SK-N-SH (cell line): ENCODE measurements around the gene PRRX1. TPM values are rescaled to one million over a fixed set of nuclear protein-coding genes. Genes with fewer than 3 reads are reported as not detected.

Source experiments
- CTCF ChIA-PET: fragments of 300-600, 350-600 bp; formaldehyde crosslinking; extraction: SDS; loops from one replicate; lab custom pipeline; 2021; lab: Yijun Ruan, JAX
- POLR2A ChIA-PET: fragments of 350-600 bp; sonication (Branson Sonifier 250); formaldehyde crosslinking; extraction: SDS; loops from one replicate; lab custom pipeline; 2020; ENCODE audit warnings: antibody characterized with exemption, inconsistent platforms; lab: Yijun Ruan, JAX
- DNase-seq: peaks from one replicate; pipeline ENCODE4 v3.0.0; 2012
- H2AFZ ChIP-seq: fragments of 200-600 bp; sonication (generic); 2 replicates; pipeline ENCODE4 v1.8.1; 2016; ENCODE audit warnings: antibody characterized with exemption, mild to moderate bottlenecking, low read depth
- H3F3A ChIP-seq: fragments of 200-600 bp; sonication (generic); replicated peaks from 2 replicates; pipeline ENCODE3; 2016; ENCODE audit warnings: antibody characterized with exemption, mild to moderate bottlenecking; ENCODE audit not compliant: insufficient read depth
- H3K27ac ChIP-seq, 2 experiments: fragments of 200-500 bp in 1 of 2; fragments of 200-600 bp in 1 of 2; sonication (Bioruptor generic) in 1 of 2; sonication (generic), shearing (Covaris generic) in 1 of 2; 2 replicates each; pipeline versions ENCODE4 v1.5.1 to v1.6.1; 2014 to 2016; ENCODE audit warnings: low read depth in 2 of 2, inconsistent platforms in 1 of 2, low read length in 1 of 2, mild to moderate bottlenecking in 1 of 2, mixed read lengths in 1 of 2
- H3K27me3 ChIP-seq: fragments of 200-600 bp; sonication (generic), shearing (Covaris generic); 2 replicates; pipeline ENCODE4 v1.6.1; 2016; ENCODE audit warnings: mixed run types; ENCODE audit not compliant: insufficient read depth
- H3K36me3 ChIP-seq, 2 experiments: fragments of 200-500 bp in 1 of 2; fragments of 200-600 bp in 1 of 2; sonication (Bioruptor generic) in 1 of 2; sonication (generic) in 1 of 2; replicated peaks in 1 of 2; 2 replicates each; pipeline versions ENCODE3 to v1.5.1; 2014 to 2016; ENCODE audit warnings: low read length in 1 of 2, mild to moderate bottlenecking in 1 of 2; ENCODE audit not compliant: insufficient read depth in 2 of 2, control insufficient read depth in 1 of 2
- H3K4me1 ChIP-seq, 2 experiments: fragments of 200-500 bp in 1 of 2; fragments of 200-600 bp in 1 of 2; sonication (Bioruptor generic) in 1 of 2; sonication (generic), shearing (Covaris generic) in 1 of 2; 2 replicates each; pipeline versions ENCODE4 v1.5.1 to v1.6.1; 2014 to 2016; ENCODE audit warnings: low read depth in 1 of 2, low read length in 1 of 2, mixed run types in 1 of 2; ENCODE audit not compliant: insufficient read depth in 2 of 2, control insufficient read depth in 1 of 2
- H3K4me2 ChIP-seq: fragments of 200-600 bp; sonication (generic), shearing (Covaris generic); 2 replicates; pipeline ENCODE4 v1.6.1; 2017; ENCODE audit warnings: mixed run types
- H3K4me3 ChIP-seq, 2 experiments: fragments of 200-500 bp in 1 of 2; fragments of 200-600 bp in 1 of 2; sonication (Bioruptor generic) in 1 of 2; sonication (generic), shearing (Covaris generic) in 1 of 2; 2 replicates each; pipeline versions ENCODE4 v1.5.1 to v1.8.1; 2014 to 2016; ENCODE audit warnings: low read depth in 2 of 2, inconsistent platforms in 1 of 2, low read length in 1 of 2, mild to moderate bottlenecking in 1 of 2, mixed read lengths in 1 of 2, moderate library complexity in 1 of 2
- H3K79me2 ChIP-seq: fragments of 200-600 bp; sonication (generic); 2 replicates; pipeline ENCODE4 v1.8.1; 2017; ENCODE audit warnings: mild to moderate bottlenecking; ENCODE audit not compliant: insufficient read depth
- H3K9ac ChIP-seq: fragments of 200-600 bp; sonication (generic); 2 replicates; pipeline ENCODE4 v1.6.1; 2017; ENCODE audit warnings: mixed run types
- H3K9me2 ChIP-seq: fragments of 200-600 bp; sonication (generic); 2 replicates; pipeline ENCODE4 v1.6.1; 2017; ENCODE audit warnings: mixed run types
- H3K9me3 ChIP-seq: fragments of 200-600 bp; sonication (generic); 2 replicates; pipeline ENCODE4 v1.6.1; 2017; ENCODE audit warnings: mixed run types, mild to moderate bottlenecking, moderate library complexity
- H4K20me1 ChIP-seq: fragments of 200-600 bp; sonication (generic); 2 replicates; pipeline ENCODE4 v1.6.1; 2017; ENCODE audit warnings: mild to moderate bottlenecking, mixed run types; ENCODE audit not compliant: insufficient read depth
- CHD2 ChIP-seq: fragments of 150-350 bp; IDR thresholded peaks from 2 replicates; pipeline ENCODE4 v1.6.1; 2018; ENCODE audit warnings: low read length; ENCODE audit not compliant: partially characterized antibody
- CTCF ChIP-seq: fragments of 200-600 bp; sonication (generic); IDR thresholded peaks from 2 replicates; pipeline ENCODE4 v1.6.1; 2017; ENCODE audit warnings: antibody characterized with exemption, mild to moderate bottlenecking, moderate library complexity
- EZH2phosphoT487 ChIP-seq: fragments of 200-600 bp; sonication (generic); IDR thresholded peaks from 2 replicates; pipeline ENCODE4 v1.6.1; 2017; ENCODE audit warnings: low read depth, mixed run types, mild to moderate bottlenecking, antibody characterized with exemption, moderate library complexity, borderline replicate concordance
- FOSL2 ChIP-seq: IDR thresholded peaks from 2 replicates; pipeline ENCODE4 v1.4.0; 2012; ENCODE audit warnings: low read depth, mild to moderate bottlenecking, moderate library complexity, borderline replicate concordance
- FOXJ3 ChIP-seq: sonication (generic); formaldehyde crosslinking; IDR thresholded peaks from 2 replicates; pipeline ENCODE4 v1.5.1; 2020; ENCODE audit warnings: mild to moderate bottlenecking, missing genetic modification reagents
- MAX ChIP-seq: IDR thresholded peaks from 2 replicates; pipeline ENCODE4 v1.4.0; 2012; ENCODE audit warnings: low read depth
- MEF2A ChIP-seq: IDR thresholded peaks from 2 replicates; pipeline ENCODE4 v1.4.0; 2012; ENCODE audit warnings: low read depth, borderline replicate concordance
- MXI1 ChIP-seq: IDR thresholded peaks from 2 replicates; pipeline ENCODE4 v1.6.1; 2012; ENCODE audit warnings: mild to moderate bottlenecking, low read depth, low read length, improper control_type of control experiment
- NFIC ChIP-seq: IDR thresholded peaks from 2 replicates; pipeline ENCODE4 v1.4.0; 2012; ENCODE audit warnings: borderline replicate concordance
- NRF1 ChIP-seq: IDR thresholded peaks from 2 replicates; pipeline ENCODE4 v1.6.1; 2012; ENCODE audit warnings: low read depth, mild to moderate bottlenecking, low read length
- POLR2AphosphoS5 ChIP-seq: IDR thresholded peaks from 2 replicates; pipeline ENCODE4 v1.6.1; 2012; ENCODE audit warnings: low read depth, low read length
- RAD21 ChIP-seq: IDR thresholded peaks from 2 replicates; pipeline ENCODE4 v1.6.1; 2012; ENCODE audit warnings: mild to moderate bottlenecking, low read length
- RFX5 ChIP-seq: IDR thresholded peaks from 2 replicates; pipeline ENCODE4 v1.6.1; 2012; ENCODE audit warnings: mild to moderate bottlenecking, improper control_type of control experiment, low read length
- SMC3 ChIP-seq: IDR thresholded peaks from 2 replicates; pipeline ENCODE4 v1.6.1; 2012; ENCODE audit warnings: low read depth, low read length, improper control_type of control experiment
- WGBS: methylation state at CpG from one replicate; pipeline ENCODE4 v1.1.6; 2017; ENCODE audit warnings: low lambda C conversion rate; 5-methylcytosine and 5-hydroxymethylcytosine counted together
- polyA plus RNA-seq, 3 experiments: library from polyadenylated mRNA; depleted of rRNA; stranded (reverse); fragments of >200 nt; gene quantifications; 2 replicates each; pipeline ENCODE4 v1.2.3, GENCODE V29; 2012
- TF ChIP-seq, protein P1 (sequence below): IDR thresholded peaks from 2 replicates; pipeline ENCODE4 v1.6.1; 2012; ENCODE audit warnings: mild to moderate bottlenecking, low read depth, low read length, moderate library complexity
- TF ChIP-seq, protein P2 (sequence below): IDR thresholded peaks from 2 replicates; pipeline ENCODE4; 2012
- TF ChIP-seq, protein P3 (sequence below): IDR thresholded peaks from 2 replicates; pipeline ENCODE4 v1.4.0; 2012; ENCODE audit warnings: low read depth, borderline replicate concordance

The PRRX1 gene
- polyA plus RNA-seq, 1 of the 3 experiments (the other 2 are of a cell fraction): 356 TPM

GRCh38 chr1:170735366-170736263 is 71.7 kb downstream of the PRRX1 start:
- no peak overlapping the region for H2AFZ ChIP-seq
- no peak overlapping the region for H3K4me2 ChIP-seq
- no peaks in the 10 kb centered on the region for H3K27me3 ChIP-seq
- ChIA-PET POLR2A (no interaction called here), CTCF (no interaction called here)
- peak overlapping the region; percentile 72 to 79; a peak in 3 of 4 replicates for H3K27ac ChIP-seq
- H3K9ac ChIP-seq: no peak overlapping the region
- no peak overlapping the region for H3K4me3 ChIP-seq
- no peak for DNase-seq
- H4K20me1 ChIP-seq: no peaks in the 10 kb centered on the region
- peaks cover 18 to 23% of the 10 kb centered on the region in 2 experiments; a peak in 3 of 4 replicates for H3K4me1 ChIP-seq
- peaks cover 35% of the 10 kb centered on the region for H3K79me2 ChIP-seq
- H3K9me2 ChIP-seq: no peaks in the 10 kb centered on the region
- no peaks in the 10 kb centered on the region for H3K9me3 ChIP-seq
- peaks cover 91% of the 10 kb centered on the region for H3F3A ChIP-seq
- WGBS: 50% methylated on average over 2 of the region's 2 CpGs
- peaks cover 71 to 91% of the 10 kb centered on the region in 2 experiments for H3K36me3 ChIP-seq
- TF ChIP-seq CHD2 (no peak), MXI1 (no peak), POLR2AphosphoS5 (no peak), FOSL2 (no peak), MAX (no peak), RFX5 (no peak), CTCF (no peak), RAD21 (no peak), MEF2A (no peak), NRF1 (no peak), NFIC (no peak), SMC3 (no peak), FOXJ3 (CRISPR knock-in tag) (no peak), EZH2phosphoT487 (no peak)
- TF ChIP-seq, protein P1, sequence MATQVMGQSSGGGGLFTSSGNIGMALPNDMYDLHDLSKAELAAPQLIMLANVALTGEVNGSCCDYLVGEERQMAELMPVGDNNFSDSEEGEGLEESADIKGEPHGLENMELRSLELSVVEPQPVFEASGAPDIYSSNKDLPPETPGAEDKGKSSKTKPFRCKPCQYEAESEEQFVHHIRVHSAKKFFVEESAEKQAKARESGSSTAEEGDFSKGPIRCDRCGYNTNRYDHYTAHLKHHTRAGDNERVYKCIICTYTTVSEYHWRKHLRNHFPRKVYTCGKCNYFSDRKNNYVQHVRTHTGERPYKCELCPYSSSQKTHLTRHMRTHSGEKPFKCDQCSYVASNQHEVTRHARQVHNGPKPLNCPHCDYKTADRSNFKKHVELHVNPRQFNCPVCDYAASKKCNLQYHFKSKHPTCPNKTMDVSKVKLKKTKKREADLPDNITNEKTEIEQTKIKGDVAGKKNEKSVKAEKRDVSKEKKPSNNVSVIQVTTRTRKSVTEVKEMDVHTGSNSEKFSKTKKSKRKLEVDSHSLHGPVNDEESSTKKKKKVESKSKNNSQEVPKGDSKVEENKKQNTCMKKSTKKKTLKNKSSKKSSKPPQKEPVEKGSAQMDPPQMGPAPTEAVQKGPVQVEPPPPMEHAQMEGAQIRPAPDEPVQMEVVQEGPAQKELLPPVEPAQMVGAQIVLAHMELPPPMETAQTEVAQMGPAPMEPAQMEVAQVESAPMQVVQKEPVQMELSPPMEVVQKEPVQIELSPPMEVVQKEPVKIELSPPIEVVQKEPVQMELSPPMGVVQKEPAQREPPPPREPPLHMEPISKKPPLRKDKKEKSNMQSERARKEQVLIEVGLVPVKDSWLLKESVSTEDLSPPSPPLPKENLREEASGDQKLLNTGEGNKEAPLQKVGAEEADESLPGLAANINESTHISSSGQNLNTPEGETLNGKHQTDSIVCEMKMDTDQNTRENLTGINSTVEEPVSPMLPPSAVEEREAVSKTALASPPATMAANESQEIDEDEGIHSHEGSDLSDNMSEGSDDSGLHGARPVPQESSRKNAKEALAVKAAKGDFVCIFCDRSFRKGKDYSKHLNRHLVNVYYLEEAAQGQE: no peak
- TF ChIP-seq, protein P2, sequence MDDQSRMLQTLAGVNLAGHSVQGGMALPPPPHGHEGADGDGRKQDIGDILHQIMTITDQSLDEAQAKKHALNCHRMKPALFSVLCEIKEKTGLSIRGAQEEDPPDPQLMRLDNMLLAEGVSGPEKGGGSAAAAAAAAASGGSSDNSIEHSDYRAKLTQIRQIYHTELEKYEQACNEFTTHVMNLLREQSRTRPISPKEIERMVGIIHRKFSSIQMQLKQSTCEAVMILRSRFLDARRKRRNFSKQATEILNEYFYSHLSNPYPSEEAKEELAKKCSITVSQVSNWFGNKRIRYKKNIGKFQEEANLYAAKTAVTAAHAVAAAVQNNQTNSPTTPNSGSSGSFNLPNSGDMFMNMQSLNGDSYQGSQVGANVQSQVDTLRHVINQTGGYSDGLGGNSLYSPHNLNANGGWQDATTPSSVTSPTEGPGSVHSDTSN: no peak
- TF ChIP-seq, protein P3, sequence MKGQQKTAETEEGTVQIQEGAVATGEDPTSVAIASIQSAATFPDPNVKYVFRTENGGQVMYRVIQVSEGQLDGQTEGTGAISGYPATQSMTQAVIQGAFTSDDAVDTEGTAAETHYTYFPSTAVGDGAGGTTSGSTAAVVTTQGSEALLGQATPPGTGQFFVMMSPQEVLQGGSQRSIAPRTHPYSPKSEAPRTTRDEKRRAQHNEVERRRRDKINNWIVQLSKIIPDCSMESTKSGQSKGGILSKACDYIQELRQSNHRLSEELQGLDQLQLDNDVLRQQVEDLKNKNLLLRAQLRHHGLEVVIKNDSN: no peak
